ENCODE measurements around the gene GYS2. TPM values are rescaled to one million over a fixed set of nuclear protein-coding genes. Genes with fewer than 3 reads are reported as not detected.
"Not testable (repeated sequence)": the region's sequence is repeated elsewhere in the genome, so short reads cannot be mapped to it uniquely, and the experiment has no call there.

GYS2 gene
- total RNA-seq, 2 donors from 2014 or later = not detected

DNA sequence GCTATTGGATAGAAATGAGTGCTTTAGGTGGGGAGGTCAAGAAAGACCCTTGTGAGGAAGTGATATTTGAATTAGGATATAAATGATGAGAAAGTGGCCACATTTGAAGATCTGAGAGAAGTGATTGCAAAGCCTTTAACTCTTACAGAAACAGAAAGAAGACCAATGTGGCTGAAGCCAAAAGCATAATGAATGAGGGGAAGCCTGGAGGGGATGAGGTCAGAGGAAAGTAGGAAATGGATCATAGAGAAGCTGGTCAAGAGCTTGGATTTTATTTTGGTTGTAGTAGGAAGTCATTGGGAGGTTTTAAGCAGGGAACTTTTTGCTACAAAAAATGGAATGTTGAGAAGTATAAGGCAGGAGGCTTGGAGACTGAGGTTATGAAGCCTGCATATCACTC, 3.5 kb upstream of the GYS2 start:
- DNase-seq (no peak), ATAC-seq (no peak)
- intact Hi-C loops (cut with DNase I, micrococcal nuclease) = loop anchor here in 1 of 2 donors (10.0 kb wide), 1 partner anchor 67 kb away; no protein-coding TSS in a partner anchor

DNA sequence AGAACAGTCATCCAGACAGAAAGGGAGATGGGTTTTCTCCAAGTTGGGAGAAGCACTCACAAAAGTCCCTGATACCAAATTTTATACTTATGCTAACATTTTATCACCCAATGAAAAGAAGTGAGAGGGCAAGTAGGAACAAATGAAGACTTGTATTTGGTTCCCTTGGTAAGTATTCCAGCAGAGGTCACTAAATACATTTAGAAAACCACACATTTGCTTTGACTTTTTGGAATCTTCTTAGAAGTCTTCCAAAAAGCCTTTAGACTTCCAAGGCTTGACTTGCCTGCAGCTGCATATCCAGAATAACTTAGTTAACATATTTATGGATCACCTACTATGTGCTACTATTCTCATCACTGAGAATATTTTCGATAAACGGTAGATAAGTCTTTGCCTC, 3.1 kb upstream of the GYS2 start:
- DNase-seq = no peak
- intact Hi-C loops (cut with DNase I, micrococcal nuclease) = loop anchor here in 1 of 2 donors (10.0 kb wide), 1 partner anchor 67 kb away; no protein-coding TSS in a partner anchor
- no peak for ATAC-seq

GRCh38 chr12:21606175-21606574, 1.5 kb upstream of the GYS2 start:
- intact Hi-C loops (cut with DNase I, micrococcal nuclease) = loop anchor here in 1 of 2 donors (10.0 kb wide), 1 partner anchor 69 kb away; no protein-coding TSS in a partner anchor
- no peak for DNase-seq
- no peak for ATAC-seq

GRCh38 chr12:21602774-21603173, 1.9 kb downstream of the GYS2 start:
- DNase-seq (no peak), ATAC-seq (no peak)
- intact Hi-C loops (cut with DNase I, micrococcal nuclease) = loop anchor here in 1 of 2 donors (10.0 kb wide), 1 partner anchor 72 kb away; no protein-coding TSS in a partner anchor

GRCh38 chr12:21600196-21600595, 4.5 kb downstream of the GYS2 start:
- DNase-seq = no peak
- intact Hi-C loops (cut with DNase I, micrococcal nuclease) = loop anchor here in 1 of 2 donors (10.0 kb wide), 1 partner anchor 75 kb away; no protein-coding TSS in a partner anchor
- no peak for ATAC-seq

- intact Hi-C loops (cut with DNase I, micrococcal nuclease) = no loop called here
- no peak for ATAC-seq
- no peak for DNase-seq
These were observed 5.3 kb downstream of the GYS2 start for GRCh38 chr12:21599143-21599999.

GRCh38 chr12:21598651-21599050, 6.0 kb downstream of the GYS2 start:
- DNase-seq (no peak), ATAC-seq (no peak)
- intact Hi-C loops (cut with DNase I, micrococcal nuclease) = no loop called here

DNA sequence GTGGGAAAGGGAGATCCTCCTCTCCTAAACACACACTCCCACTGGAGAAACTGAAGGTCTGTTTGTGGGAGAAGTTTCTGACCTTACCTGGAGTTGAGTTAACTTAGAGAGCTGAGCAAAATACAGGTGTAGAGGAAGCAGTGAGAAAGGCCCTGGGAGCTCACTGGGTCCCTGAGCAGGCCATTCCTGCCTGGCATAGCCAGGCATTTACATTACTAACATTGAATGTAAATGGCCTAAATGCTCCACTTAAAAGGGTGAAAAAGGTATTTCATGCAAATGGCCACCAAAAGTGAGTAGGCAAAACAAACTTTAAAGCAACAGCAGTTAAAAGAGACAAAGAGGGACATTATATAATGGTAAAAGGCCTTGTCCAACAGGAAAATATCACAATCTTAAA, 9.3 kb downstream of the GYS2 start:
- ATAC-seq; DNase-seq; intact Hi-C loops (cut with DNase I, micrococcal nuclease): not testable (repeated sequence)

DNA sequence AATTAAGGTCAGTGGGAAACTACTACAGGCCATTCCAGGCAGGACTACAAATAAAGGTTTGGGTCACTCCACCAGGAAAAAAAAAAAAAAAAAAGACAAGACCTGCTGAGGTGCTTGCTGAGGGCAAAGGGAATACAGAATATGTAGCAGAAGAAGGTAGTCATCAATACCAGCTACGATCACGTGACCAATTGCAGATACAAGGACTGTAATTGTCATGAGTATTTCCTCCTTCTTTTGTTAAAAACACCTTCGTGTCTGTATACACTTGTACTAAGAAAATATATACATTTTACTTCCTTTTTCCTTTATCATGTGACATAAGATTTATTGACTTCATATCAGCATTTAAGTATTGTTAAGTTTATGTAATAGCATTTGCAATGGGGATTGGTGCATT, 19.2 kb downstream of the GYS2 start:
- DNase-seq = no peak
- intact Hi-C loops (cut with DNase I, micrococcal nuclease) = no loop called here
- ATAC-seq = no peak

- DNase-seq; ATAC-seq; intact Hi-C loops (cut with DNase I, micrococcal nuclease): not testable (repeated sequence)
These were observed 20.1 kb downstream of the GYS2 start for GRCh38 chr12:21584403-21585182.

GRCh38 chr12:21583587-21583986, 21.1 kb downstream of the GYS2 start:
- intact Hi-C loops (cut with DNase I, micrococcal nuclease) = no loop called here
- ATAC-seq = no peak
- no peak for DNase-seq

DNA sequence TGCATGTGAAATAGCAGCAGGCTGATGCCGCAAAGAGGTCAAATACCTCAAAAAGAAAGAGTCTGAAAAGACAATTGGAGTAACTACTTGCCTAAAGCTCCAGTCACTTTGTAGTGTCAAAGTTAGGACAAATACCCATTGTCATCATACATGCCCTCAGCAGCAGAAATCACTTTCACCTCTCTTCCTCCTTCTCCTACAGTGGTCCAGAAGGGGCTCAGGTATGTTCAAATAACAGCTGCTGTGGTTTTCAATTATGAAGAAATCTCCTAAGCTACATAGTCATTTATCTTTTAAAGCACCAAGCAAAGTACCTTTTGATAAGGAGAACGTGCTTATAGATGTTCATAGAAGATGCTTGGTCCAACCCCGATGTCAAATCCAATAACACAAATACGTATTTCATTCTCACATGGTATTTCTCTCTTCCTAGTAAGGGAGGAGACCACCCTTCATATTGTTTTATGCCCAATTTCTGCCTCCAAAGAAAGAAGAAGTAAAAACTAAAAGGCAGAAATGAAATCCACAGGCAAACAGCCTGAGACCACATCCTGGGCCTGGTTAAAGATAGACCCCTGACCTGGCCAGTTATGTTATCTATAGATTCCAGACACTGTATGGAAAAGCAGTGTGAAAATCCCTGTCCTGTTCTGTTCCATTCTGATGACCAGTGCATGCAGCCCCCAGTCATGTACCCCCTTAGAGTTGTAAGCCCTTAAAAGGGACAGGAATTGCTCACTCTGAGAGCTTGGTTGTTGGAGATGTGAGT, 23.7 kb downstream of the GYS2 start:
- DNase-seq (no peak), ATAC-seq (no peak)
- intact Hi-C loops (cut with DNase I, micrococcal nuclease) = no loop called here

DNA sequence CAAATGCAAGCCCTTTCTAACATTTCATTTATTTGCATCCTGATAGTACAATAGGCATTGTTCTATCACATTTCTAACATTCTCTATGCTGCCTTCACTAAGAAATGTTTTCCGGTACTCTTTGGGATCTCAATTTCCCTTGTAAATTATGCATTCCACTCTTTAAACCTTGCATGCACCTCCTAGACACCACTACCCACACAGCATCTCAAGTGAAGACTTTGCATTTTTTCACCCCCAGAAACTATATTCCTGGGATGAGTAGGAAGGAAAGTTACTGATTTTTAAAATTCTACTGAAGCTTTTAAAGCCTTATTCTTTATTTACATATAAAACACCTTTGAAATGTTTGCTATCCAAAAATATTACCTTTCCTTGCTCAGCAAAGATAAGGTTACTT, 27.1 kb downstream of the GYS2 start:
- DNase-seq = no peak
- ATAC-seq = no peak
- intact Hi-C loops (cut with DNase I, micrococcal nuclease) = no loop called here

- no peak for DNase-seq
- intact Hi-C loops (cut with DNase I, micrococcal nuclease) = no loop called here
- ATAC-seq = no peak
These were observed 28.2 kb downstream of the GYS2 start for GRCh38 chr12:21576431-21576830.

- intact Hi-C loops (cut with DNase I, micrococcal nuclease) = no loop called here
- DNase-seq (no peak), ATAC-seq (no peak)
These were observed 30.8 kb downstream of the GYS2 start for GRCh38 chr12:21573733-21574358.

DNA sequence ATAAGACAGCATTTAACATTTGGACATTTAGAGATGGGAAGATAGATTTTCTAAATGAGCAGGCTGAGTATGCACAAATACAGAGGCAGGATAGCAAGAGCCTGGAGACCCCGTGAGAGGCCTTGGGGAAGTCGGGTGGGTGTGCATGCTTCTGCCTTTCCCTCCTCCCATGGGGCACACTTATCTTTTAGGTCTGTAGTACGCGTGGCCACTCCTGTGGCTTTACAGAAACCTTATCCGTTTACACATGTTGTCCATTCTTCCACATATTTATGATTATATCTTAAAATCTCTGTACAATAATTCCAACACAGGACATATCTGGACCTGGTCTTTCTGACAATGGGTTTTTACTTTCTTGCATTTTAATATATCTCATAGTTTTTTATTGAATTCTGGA, 33.6 kb downstream of the GYS2 start:
- DNase-seq (no peak), ATAC-seq (no peak)
- intact Hi-C loops (cut with DNase I, micrococcal nuclease) = no loop called here

DNA sequence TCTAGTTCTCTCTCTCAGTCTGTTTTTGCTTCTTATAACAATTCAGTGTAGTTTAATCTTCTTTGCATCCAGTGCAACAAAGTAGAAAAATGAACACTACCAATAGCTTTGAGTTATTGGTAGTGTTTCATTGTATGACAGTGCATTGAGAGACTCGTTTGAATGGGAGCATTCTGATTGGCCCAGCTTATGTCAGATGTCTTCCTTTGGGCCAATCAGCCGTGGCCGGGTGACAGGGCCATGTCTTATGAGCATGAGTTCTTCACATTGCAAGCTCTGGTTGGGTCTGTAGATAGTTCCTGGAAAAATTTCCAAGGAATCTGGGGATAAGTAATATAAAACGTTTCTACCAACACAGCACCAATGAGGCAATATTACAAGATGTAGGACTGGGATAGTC, 36.5 kb downstream of the GYS2 start:
- DNase-seq (no peak), ATAC-seq (no peak)
- intact Hi-C loops (cut with DNase I, micrococcal nuclease) = no loop called here

GRCh38 chr12:21566907-21567394, 37.7 kb downstream of the GYS2 start:
- DNase-seq (no peak), ATAC-seq (no peak)
- intact Hi-C loops (cut with DNase I, micrococcal nuclease) = no loop called here

Measured in left colon (tissue), 2 donors.